ENCODE data around the gene EPM2AIP1. TPM values are rescaled to one million over a fixed set of nuclear protein-coding genes. Genes with fewer than 3 reads are reported as not detected.
"Not testable (repeated sequence)": the region's sequence is repeated elsewhere in the genome, so short reads cannot be mapped to it uniquely, and the experiment has no call there.

Gene EPM2AIP1
- total RNA-seq, 1 donor from 2014 or later: 9.5 TPM

DNA sequence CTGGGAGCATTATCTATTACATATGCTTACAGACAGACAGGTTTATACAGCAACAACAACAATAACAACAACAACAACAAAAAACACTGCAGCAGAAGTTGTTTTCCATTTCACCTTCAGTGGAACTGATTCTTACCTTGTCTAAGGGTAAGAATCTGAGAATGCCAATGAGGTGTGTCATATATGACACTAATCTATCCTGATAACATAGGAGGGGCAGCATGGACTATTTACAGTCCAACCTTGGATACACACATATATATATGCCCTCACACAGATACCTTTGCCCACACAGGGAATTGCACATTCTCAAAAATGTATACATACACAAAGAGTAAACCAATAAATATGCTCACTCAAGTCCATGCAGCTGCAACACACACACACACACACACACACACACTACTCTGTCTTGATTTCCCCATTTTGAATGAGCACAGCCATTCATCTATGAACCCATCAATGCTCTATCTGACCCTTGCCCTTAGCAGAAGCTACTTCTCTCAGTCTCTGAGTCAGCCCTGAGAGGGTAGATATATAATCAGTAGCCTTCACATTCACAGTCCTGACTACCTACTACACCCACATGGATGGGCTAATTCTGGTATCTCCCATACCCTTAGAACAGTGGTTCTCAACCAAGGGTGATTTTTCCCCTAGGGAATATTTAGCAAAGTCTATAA is 38.3 kb downstream of the EPM2AIP1 start:
- no peak for DNase-seq (ENCODE audit: low spot score)

DNA sequence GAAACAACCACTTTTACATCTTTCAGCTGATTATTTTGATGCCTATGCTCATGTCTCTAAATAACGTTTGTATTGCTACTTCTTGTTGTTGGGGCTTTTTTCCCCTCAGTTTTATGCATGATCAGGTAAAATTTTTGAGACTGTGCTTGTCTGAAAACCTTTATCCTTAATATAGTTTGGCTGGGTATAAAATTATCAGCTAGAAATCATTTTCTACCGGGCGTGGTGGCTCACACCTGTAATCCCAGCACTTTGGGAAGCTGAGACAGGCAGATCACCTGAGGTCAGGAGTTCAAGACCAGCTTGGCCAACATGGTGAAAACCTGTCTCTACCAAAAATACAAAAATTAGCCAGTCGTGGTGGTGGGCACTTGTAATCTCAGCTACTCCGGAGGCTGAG is 45.1 kb downstream of the EPM2AIP1 start:
- DNase-seq (ENCODE audit: low spot score): not testable (repeated sequence)

- DNase-seq (ENCODE audit: low spot score): no peak
Observed at GRCh38 chr3:36945333-36945980, 47.5 kb downstream of the EPM2AIP1 start.

GRCh38 chr3:36944641-36945270 is 48.2 kb downstream of the EPM2AIP1 start, which contains the start of gene TRANK1:
Gene TRANK1, minus strand, starts transcription at chr3:36945054. Its CDS starts 245 bp downstream, at chr3:36944809.
- no peak for DNase-seq (ENCODE audit: low spot score)

DNA sequence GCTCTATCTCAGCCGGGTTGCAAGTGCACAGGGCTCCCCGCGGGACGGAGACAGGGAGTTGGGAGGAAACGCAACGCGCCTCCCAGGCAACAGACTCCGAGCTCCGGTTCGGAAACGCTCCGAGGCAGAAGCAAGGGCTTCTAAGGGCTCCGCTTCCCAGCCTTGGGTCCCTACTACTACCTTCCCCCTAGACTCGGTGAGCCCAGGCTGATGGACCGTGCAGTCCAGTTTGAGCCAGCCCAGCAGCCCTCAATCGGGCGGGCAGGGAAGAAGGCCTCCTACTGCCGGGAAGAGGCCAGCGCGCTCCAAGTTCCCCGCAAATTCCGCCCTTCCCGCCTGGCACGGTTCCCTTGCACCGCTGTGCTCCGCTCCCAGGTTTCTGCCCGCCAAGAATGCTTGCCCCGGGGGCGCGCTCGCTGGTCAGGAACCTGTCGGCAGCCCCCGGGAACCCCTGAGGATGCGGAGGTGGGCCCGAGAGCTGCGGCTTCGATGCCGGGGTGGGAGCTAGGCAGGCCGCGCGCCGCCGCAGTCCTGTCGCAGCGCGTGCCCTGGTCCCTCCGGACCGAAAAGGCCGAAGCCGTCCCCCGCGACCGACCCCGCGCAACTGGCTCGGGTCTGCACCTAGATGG is 48.8 kb downstream of the EPM2AIP1 start:
- DNase-seq (ENCODE audit: low spot score): peak; percentile 91

DNA sequence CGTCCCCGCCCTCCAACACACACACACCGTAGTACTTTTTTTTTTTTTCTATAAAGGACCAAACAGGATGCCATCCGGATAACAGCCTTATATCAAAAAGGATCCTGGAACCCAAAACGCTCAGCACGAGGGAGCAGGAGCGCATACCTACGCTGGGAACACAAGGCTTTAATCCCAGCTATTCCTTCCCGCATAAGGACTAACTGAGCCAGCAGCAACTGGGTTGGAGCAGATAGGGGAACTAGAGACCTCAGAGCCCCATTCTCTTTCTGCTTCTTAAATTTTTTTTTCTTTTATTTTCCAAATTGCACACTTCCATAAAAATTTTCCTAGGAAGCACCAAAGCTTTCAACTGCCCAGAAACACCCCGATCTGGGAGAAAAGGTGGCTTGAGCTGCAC is 49.3 kb downstream of the EPM2AIP1 start:
- no peak for DNase-seq (ENCODE audit: low spot score)

GRCh38 chr3:36942638-36943248 is 50.2 kb downstream of the EPM2AIP1 start:
- no peak for DNase-seq (ENCODE audit: low spot score)

- no peak for DNase-seq (ENCODE audit: low spot score)
Observed at GRCh38 chr3:36941658-36942057, 51.3 kb downstream of the EPM2AIP1 start.

DNA sequence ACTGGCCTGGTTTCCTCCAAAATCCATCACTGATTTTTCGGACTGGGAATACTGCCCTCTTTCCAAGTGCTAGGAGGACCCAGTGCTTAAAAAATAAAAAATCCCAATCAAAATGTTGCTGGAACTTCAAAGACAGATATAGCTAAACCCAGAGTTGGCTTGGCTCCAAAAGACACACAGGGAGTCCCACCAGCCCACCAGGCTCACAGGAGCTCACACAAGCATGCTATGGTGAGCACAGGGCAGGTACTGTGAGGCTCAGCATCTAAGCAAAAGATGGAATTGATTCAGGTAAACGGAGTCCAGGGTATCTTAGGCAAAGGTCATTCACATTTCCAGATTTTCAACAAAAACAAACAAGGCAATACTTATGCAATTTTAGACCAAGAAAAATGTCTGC is 51.8 kb downstream of the EPM2AIP1 start:
- DNase-seq (ENCODE audit: low spot score): no peak

DNA sequence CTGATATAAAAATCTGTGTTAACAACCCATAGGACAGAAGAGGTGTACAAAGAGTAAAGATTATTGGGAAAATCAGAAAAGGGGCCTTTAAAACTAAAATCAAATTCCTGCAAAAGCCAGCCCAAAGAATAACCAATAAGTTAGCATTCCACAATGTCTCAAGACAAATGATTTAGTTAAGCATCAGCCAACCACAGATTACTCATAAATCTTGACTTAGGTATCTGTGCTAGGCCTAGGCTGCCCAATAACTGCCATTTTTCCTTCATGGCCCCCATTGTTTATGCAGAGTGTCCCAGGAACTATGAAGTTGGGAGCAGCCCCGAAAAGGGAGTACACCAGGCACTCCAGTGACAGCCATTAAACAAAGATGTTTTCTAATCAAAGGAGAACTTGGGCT is 55.4 kb downstream of the EPM2AIP1 start:
- DNase-seq (ENCODE audit: low spot score): no peak

Other genes with a start within 250 kb of the EPM2AIP1 start
- 0.16 TPM for gene DCLK3, start 228.6 kb downstream of the EPM2AIP1 start, total RNA-seq
- 14.7 TPM for gene TRANK1, start 48.1 kb downstream of the EPM2AIP1 start, total RNA-seq
- gene MLH1, start 387 bp upstream of the EPM2AIP1 start, total RNA-seq: 25.0 TPM
- 37.0 TPM for gene LRRFIP2, start 181.5 kb upstream of the EPM2AIP1 start, total RNA-seq